Stimulated activated CD4-positive, alpha-beta T cell treated with anti-CD3 and anti-CD28 coated beads, Interleukin-12 subunit alpha, Interleukin-12 subunit beta, amount 100 ng/mL, for 4 hours (primary cell): ENCODE measurements around the gene MOGAT3.
A peak's percentile ranks its signal among the peaks of the same experiment; 100 is the strongest.

ENCODE experiments used
- DNase-seq: peaks from one replicate; pipeline ENCODE4 v3.0.0-alpha.2; 2020

Gene MOGAT3, protein sequence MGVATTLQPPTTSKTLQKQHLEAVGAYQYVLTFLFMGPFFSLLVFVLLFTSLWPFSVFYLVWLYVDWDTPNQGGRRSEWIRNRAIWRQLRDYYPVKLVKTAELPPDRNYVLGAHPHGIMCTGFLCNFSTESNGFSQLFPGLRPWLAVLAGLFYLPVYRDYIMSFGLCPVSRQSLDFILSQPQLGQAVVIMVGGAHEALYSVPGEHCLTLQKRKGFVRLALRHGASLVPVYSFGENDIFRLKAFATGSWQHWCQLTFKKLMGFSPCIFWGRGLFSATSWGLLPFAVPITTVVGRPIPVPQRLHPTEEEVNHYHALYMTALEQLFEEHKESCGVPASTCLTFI

GRCh38 chr7:101200862-101201599, at the start of gene MOGAT3:
MOGAT3 (minus strand) TSS chr7:101201036; CDS start chr7:101200854, 182 bp downstream.
- no peak for DNase-seq

GRCh38 chr7:101250324-101250723, 49.5 kb upstream of the MOGAT3 start:
- DNase-seq, result no peak

DNA sequence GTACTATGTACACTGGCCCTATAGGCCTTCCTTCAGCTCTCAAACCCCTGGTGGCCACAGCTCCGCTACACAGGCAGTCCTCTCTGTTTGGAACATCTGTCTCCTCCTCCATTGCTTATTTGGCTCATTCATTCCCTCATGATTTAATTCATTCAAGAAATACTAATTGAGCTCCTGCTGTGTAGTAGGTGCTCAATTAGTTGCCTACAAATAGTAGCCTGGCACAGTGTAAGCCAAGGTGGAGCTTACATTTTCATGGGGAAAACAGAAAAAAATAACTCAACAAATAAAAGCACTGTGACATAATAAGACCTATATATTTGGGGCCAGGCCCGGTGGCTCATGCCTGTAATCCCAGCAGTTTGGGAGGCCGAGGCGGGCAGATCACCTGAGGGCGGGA, 47.4 kb upstream of the MOGAT3 start:
- DNase-seq, result no peak

DNA sequence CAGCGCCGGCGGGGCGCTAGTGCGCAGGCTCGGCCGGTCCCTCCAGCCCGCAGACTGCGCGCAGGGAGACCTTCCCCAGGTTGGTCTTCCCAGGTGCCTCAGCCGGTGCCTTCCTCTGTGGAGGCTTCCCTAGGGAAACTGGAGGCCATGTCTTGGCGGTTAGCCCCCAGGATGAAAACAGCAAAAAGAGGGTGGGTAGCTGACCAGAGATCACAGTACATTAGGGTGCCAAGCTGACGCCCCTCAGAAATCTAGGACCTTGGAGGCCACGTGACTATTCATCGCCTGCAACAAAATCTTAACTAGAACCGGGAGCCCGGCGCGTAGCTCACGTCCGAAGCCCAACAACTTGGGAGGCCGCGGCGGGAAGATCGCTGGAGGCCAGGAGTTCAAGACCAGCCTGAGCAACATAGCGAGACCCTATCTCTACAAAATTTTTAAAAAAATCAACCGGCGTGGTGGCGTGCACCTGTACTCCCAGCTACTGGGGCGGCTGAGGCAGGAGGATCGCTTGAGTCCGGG, 44.4 kb upstream of the MOGAT3 start:
- no peak for DNase-seq

DNA sequence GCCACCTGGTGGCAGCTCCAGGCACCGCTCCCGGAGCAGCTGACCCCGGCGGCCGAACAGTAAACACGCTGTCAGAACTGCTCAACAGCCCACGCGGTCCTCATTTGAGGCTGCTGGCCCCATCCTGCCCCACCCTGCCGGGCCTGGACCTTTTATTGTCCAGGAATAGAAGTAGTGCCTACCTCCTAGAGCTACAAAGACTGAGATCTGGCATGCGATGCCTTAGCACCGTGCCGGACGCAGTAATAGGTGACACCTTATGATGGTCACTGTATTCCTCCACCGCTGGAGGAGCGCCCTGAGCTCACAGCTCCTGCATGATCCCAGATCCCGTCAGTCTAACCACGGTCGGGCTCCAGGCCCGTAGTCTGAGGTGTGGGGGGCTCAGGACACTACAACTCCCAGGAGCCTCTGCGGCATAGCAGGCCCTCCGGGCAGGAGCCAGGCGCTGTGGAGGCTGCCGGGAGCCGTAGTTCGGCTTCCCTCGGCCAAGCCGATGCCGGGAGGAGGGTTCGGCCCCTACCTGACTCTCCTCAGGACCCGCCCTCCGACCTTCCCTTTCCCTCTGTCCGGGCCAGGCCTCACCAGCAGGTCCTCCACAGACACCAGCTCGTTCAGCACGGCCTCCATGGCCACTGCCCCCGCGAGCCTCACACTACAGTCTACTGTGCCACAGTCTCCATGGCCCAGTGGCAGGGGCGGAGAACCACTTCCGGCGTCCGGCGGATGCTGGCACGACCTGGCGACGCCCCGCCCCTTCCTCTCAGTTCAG, 43.7 kb upstream of the MOGAT3 start, which contains the start of gene FIS1:
Gene FIS1 (minus strand): TSS at position 707 of the 772 bp plus-strand sequence. CDS start 77 bp downstream, at position 630.
- peak; percentile 92 for DNase-seq

DNA sequence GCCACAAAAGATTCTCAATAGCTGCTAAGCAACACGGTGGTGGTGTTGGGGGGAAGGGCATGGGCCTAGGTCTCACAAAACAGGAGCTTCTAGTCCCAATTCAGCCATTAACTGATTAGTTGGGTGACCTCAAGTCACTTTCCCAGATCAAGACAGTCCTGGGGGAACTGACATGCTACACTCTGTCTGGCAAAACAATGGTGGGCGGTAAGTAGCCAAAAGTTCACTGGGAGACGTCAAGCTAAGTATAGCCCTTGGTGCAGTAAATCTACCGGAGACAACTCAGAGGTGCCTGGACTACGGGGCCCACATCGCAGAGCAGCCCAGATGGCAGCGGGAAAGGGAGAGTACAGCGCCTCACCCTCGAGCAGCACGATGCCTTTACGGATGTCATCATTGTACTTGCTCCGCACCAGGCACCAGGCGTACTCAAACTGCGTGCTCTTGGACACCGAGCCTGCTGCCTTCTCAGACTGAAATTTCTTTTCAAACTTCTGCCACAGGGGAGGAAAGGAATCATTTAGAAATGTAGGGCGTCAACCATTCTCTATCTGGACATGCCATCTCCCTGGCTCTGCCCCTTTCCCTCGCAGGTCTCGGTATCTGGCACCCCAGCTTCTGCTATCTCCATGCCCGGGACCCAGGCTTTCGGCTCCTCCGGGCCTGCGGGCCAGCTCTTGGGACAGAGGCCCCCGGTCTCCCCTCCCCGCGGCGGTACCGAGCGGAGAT, 43.0 kb upstream of the MOGAT3 start:
- DNase-seq, result no peak

- DNase-seq, result no peak
Observed at GRCh38 chr7:101241443-101242349, 40.9 kb upstream of the MOGAT3 start.

GRCh38 chr7:101241015-101241363, 40.2 kb upstream of the MOGAT3 start:
- no peak for DNase-seq

GRCh38 chr7:101240226-101241014, 39.6 kb upstream of the MOGAT3 start:
- no peak for DNase-seq

DNA sequence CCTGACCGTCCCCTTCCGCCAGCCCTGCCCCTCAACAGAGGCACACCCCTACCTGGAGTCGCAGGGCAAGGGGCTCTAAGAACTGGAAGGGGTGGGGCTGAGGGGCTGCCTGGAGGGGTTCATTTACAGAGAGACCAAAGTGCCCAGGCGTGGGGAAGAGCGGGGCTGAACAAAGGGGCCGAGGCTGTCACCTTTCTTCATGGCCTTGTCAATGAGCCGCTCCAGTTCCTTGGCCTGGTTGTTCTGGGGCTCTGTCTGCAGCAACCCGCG, 39.0 kb upstream of the MOGAT3 start:
- no peak for DNase-seq

GRCh38 chr7:101239191-101239950, 38.5 kb upstream of the MOGAT3 start:
- DNase-seq, result no peak

DNA sequence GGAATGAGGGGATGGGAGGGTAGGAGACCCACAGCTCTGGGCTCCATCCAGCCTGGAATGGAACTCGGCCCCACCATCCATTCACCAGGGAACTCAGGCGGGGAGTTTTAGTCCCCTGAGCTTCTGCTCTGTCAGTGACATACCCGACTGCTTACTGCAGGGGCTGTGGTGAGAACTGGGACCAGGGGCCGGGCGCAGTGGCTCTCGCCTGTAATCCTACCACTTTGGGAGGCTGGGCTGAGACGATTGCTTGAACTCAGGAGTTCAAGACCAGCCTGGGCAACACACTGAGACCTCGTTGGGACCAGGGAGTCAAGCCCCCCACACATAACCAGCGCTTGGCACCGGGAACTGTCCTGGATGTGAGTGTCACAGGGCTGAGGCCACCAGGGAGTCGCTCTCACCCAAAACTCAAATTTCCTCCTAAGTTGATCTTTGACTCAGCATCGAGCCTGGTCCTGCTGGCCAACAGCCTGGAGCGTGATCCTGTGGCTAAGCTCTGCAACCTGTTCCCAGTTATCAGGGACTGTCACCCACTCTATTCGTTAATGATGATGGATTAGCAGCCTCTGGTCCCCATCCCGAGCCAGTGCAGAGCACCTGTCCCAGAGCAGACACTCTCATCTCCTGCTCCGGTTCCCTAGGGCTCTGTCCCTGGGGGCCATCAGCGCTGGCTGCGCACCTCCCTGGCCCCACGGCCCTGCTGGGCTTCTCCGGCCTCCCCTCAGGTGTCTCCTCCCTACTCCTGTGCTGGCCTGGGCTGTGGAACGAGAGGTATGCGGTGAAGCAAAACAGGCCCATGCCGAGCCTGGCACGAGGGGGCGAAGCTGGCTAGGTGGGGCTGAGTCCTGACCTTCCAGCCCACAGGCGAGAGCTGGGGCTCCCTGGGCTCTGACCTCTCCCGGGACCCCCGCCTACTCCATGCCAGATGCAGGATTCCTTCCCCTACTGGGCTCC, 37.7 kb upstream of the MOGAT3 start:
- DNase-seq, result no peak

DNA sequence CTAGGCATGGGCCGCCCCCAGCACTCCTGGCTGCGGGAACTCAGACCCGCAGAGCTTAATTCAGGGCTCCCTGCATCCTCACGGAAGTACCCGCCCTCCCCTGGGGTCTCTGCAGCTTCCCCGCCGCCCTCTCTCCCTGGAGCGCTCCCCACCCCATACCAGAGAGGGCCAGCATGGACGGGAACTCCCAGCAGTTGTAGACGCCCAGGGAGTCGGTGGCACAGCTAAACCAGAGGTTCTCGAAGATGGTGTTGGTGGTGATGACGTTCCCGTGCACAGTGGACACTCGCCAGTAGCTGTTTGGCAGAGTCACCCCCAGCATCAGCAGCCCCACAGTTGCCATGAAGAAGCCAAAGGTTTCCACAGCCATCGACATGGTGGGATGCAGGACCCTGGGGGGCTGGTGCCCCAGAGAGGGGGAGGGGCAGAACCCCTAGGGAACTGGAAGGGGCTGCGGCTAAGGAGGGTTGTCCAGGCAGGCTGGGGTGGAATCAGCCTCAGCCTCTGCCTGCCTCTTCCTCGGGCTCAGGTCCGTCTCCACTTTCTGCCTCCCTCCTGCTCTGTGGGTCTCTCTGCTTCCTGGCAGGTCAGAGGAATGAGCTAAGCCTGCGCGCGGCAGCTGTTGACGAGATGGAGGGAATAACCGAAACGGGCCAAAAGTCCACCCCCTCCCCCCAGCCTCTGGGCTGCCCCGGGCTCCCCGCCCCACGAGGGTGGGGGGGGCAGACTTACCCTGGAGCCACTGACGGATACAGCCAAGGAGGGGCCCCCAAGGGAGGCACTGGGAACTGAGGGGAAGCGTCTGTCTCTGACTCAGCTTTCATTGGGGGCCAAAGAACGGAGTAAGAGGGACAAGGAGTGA, 36.6 kb upstream of the MOGAT3 start, which contains the start of gene CLDN15:
Gene CLDN15 (minus strand): TSS at position 597 of the 862 bp plus-strand sequence. CDS start 221 bp downstream, at position 376.
- DNase-seq, result no peak

GRCh38 chr7:101236292-101236835, 35.5 kb upstream of the MOGAT3 start:
- DNase-seq, result no peak

DNA sequence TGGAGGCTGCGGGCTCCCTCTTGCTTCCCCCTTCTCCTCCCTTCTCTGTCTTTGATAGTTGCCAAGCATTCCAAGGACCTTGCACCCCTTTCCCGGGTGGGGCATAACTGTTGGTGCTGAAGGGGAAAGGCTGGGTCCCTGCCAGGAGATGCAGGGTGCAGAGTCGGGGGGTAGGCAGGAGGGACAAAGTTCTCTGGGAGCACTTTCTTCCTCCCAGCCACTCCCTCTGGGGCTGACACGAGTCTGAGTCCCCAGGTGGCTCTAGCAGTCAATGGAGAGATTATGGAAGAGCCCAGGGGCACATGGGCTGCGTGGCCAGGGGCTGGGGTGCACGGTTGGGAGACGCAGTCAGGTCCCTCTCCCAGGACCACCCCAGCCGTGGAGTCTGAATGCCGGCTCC, 34.7 kb upstream of the MOGAT3 start:
- DNase-seq, result no peak

DNA sequence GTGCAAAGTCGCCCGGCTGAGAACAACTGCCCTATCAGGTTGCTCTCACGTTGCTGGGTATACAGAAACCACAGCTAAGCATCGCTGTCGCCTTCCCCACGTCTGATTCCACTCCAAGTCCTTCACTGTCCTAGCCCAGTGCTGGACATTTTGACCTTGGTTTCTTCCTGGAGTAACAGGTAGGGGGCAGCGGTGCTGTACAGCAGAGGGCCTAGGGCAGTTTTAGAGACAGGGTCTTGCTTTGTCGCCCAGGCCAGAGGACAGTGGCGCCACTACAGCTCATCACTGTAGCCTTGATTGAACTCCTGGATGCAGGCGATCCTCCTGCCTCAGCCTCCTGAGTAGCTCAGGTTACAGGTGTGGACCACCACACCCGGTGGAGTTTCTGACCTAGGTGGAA, 34.2 kb upstream of the MOGAT3 start:
- DNase-seq, result no peak

- no peak for DNase-seq
Observed at GRCh38 chr7:101234636-101235035, 33.8 kb upstream of the MOGAT3 start.
